Central memory CD4-positive, alpha-beta T cell (primary cell): ENCODE measurements around the gene ADH4.
"Not testable (repeated sequence)": the region's sequence is repeated elsewhere in the genome, so short reads cannot be mapped to it uniquely, and the experiment has no call there.

Experiments
- DNase-seq: peaks from one replicate; pipeline ENCODE4 v3.0.0; 2022

ADH4 gene

DNA sequence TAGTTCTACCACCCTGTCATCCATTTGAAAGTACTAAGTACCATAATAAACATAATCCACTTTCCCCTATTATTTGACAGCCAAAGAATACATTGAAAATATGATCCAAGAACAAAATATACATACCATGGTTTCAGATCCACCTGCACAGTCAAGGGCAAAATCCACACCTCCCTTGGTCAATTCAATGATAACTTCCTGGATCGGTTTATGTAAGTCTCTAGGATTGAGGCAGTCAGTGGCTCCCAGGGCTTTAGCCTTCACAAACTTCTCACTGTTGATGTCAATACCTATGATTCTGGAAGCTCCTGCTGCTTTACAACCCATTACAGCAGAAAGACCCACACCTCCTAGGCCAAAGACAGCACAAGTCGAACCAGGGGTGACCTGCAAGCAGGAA lies 12.7 kb downstream of the ADH4 start:
- no peak for DNase-seq

DNA sequence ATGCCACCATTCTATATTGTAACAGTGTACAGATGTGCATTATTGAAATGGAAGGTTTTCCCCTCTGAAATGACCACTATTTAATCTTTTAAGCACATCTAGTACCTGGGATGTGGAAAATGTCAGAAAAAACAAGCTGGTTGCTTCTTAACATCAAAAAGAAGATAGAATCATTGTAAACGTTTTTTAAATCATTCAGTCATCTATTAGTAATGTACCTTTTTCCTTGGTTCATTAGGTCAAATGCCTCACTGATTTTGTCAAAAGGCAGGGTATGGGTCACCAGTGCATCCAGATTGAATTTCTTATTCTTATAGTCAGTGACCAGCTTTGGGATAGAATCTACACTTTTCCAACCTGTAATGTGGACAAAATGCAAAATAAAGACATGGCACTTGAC lies 17.7 kb downstream of the ADH4 start:
- DNase-seq = no peak

DNA sequence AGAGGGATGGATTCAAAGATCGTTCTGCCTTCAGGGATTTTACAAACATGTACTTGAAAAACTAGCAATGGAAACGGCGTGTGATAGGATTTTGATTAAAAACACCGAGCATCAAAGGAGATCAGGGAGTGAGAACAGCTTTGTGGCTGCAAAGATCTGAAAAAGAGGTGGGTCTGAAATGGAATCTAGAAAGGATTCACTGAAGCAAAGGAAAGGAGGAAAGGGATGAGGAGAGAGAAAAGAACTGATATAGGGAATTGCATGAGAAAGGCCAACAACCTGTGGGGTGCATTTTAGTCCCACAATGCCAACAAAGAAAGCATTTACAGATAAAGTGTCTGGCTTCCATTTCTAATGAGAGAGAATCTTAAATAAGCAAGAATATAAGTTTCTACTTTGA lies 23.1 kb downstream of the ADH4 start:
- DNase-seq = no peak

DNA sequence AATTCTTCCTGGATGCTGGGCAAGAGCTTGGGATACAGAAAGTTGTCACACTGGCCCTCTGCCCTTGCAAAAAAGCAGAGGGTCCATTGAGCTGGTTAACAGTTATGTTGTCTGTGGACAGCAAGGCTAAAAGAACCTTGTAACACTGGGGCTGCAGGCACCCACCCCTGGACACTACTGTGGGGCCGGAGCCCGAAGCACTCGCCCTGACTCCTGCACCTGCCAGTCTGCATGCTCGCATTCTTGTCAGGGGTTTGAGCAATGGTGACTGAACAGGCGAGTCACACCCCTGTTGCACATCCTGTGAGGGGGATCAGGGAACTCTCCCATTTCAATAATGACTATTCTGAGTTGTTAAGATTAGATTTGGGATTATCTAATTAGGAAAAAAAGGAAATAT lies 23.6 kb downstream of the ADH4 start:
- no peak for DNase-seq

DNA sequence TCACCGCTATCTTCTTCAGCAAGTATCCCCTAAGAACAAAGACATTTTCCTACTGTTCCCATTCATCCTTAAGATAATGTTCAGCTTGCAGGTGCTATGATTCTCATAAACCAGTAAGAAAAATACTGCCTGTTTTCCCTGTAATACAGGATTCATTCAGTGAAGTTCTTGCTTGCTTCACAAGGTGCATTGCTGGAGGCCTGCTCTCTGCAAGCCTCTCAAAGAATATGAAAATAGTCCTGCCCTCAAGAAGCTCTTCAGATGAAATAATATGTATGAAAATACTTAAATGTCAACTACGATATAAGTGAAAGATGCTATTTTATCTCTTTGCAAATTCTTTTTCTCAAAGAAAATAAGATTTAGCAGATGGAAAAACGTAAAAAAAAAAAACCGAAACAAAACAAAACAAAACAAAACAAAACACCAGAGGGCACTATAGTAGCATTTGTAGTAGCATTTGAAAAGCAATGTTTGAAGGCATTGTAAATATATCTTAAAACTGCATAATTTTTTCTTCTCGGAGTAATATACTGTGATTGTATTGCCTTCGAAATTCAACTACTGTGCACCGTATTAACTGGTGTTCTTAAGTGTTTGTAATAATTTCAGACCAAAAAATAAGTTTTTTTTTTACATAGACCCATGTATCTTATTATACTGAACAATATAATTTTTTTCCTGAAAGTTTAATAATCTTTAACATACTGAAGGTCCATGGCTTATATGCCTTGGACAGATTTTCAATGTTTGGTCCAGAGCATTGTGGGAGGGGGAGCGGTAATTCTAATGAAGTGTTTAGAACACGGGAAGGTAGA lies 26.0 kb downstream of the ADH4 start:
- DNase-seq = peak; percentile 3

DNA sequence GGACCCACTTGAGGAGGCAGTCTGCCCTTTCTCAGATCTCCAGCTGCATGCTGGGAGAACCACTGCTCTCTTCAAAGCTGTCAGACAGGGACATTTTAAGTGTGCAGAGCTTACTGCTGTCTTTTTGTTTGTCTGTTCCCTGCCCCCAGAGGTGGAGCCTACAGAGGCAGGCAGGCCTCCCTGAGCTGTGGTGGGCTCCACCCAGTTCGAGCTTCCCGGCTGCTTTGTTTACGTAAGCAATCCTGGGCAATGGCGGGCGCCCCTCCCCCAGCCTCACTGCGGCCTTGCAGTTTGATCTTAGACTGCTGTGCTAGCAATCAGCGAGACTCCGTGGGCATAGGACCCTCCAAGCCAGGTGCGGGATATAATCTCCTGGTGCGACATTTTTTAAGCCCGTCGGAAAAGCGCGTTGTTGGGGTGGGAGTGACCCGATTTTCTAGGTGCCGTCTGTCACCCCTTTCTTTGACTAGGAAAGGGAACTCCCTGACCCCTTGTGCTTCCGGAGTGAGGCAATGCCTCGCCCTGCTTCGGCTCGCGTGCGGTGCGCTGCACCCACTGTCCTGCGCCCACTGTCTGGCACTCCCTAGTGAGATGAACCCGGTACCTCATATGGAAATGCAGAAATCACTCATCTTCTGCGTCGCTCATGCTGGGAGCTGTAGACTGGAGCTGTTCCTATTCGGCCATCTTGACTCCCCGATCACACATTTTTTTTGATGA lies 26.8 kb downstream of the ADH4 start:
- not testable (repeated sequence) for DNase-seq

DNA sequence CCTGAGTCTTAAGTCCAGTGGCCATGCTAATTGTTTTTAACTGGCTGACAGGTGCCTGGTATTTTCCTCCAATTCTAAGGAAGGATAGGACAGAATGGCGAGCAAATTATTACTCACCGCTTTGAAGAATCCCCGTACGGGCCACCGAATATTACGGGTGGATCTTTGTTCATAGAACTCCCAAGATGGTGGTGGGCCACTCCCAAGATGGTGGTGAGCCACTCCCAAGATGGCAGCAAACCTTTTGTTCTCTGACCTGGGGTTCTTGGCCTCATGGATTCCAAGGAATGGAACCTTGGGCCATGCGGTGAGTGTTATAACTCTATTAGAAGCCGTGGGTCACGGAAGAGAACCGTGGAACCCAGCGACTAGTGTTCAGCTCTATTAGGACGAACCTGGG lies 34.8 kb downstream of the ADH4 start:
- DNase-seq = not testable (repeated sequence)

DNA sequence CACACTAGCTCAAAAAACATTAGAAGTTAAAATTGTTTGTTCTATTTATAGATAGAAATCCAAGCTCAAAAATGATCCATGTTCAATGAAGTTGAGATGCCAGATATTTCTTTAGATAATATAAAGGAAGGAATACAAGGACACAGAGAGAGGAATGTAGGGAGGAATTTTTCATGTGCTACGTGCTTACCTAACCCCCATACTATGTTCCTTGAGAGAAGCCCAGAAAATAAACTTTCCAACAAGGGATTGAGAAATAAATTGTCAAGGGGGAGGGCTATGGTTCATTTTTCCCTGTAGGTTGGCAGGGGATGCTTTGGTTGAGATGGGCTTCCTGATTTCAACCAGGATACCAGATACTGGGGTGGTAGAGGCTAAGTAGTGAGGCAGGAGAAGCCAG lies 39.9 kb downstream of the ADH4 start:
- DNase-seq = no peak

DNA sequence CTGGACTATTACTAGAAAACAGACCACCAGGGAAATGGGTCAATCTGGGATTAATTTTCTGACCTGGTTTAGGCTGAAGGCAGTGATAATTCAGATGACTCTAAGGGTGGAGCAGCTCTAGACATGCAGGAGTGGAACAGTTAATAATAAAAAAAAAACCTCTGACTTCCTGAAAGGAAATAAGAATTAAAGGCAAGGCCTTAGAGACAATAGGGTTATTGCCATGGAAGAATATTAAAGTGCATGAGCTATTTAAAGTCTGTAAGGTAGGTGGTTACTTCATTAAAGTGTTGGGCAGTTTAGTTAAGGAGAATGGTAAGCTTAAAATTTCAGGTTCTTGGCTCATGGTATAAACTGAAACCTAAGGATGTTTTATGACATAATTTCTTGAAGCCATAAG lies 40.9 kb downstream of the ADH4 start:
- no peak for DNase-seq

DNA sequence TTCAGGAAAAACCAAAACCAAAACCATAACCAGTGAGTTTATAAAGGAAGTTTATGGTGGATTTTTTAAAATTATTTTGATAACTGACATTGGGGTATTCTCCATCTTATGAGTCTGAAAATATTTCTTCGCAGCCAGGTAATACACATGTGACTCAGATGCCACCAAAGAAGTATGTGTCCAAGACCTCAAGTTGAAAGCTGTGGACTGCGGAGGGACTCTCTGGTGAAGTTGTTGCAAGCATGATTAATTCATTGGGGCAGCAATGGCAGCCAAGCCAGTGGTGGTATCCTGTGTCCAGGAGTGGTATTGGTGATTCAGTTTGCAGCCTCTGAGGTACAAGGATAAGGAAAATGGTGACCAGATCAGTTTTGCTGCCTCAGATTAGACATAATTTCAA lies 41.5 kb downstream of the ADH4 start:
- no peak for DNase-seq

DNA sequence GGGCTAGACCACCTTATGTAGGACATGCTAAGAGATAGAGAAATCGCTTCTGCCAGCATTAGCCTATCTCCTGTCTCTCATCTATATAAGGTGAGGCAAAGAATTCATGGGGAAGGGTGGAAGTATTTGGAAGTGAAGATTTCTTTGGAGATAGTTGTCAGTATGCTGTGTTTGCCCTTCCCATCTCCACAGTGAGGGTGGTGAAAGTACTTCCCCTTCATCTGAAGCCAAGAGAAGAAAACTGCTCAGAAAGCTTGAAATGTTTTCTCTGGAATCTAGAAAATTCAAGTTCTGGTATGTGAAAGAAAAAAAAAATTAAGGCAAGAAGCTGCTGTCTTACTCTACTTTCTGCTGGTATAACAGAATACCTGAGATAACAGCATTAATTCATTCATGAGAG lies 43.2 kb downstream of the ADH4 start:
- no peak for DNase-seq

DNA sequence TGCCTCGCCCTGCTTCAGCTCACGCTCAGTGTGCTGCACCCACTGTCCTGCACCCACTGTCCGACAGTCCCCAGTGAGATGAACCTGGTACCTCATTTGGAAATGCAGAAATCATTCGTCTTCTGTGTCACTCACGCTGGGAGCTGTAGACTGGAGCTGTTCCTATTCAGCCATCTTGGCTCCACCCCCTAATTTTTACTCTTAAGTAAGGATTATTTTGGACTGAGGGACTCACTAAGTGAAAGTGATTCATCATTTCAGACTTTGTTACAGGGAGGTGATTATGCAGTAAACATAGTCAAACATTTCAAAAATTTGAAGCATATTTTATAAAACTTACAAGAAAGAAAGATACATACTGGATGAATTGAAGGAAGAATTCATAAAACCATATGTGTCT lies 44.3 kb downstream of the ADH4 start:
- not testable (repeated sequence) for DNase-seq

DNA sequence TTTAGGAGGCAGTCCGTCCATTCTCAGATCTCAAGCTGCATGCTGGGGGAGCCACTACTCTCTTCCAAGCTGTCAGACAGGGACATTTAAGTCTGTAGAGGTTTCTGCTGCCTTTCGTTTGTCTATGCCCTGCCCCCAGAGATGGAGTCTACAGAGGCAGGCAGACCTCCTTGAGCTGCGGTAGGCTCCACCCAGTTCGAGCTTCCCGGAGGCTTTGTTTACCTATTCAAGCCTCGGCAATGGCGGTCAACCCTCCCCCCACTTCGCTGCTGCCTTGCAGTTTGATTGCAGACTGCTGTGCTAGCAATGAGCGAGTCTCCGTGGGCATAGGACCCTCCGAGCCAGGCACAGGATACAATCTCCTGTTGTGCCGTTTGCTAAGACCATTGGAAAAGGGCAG lies 44.8 kb downstream of the ADH4 start:
- DNase-seq = no peak

DNA sequence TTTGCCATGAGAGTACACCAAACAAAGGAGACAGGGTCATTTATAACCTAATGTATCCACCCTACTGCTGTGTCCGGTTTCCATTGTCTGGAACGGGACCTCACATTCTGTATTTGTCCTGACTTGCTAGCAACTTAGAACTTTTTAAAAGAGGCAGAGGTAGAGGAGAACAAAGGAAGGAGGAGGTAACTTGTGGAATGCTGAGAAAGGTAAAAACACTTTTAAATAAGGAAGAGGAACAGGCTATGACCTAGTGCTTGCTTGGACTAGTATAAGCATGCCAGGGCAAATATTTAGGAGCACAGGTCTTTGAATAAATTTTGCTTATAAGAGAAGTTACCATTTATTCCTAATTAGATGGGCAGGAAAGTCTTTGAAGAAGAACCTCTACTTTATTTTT lies 52.3 kb downstream of the ADH4 start:
- DNase-seq = not testable (repeated sequence)

DNA sequence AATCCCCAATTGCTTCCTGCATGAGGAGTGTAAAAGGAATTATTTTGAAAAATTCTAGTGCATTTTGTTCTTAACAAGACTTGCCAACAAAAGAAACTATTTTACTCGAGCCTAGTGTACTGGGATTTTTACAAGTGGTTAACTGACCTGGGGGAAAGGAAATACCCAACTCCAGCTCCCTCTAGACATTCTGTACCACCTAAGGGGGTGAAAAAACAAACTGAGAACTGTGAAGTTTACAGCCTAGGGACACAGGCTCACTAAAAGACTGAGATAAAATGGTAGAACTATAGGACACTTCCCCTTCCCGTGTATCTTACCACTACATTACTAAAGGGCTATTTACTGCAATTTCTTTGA lies 52.9 kb downstream of the ADH4 start:
- DNase-seq = no peak

DNA sequence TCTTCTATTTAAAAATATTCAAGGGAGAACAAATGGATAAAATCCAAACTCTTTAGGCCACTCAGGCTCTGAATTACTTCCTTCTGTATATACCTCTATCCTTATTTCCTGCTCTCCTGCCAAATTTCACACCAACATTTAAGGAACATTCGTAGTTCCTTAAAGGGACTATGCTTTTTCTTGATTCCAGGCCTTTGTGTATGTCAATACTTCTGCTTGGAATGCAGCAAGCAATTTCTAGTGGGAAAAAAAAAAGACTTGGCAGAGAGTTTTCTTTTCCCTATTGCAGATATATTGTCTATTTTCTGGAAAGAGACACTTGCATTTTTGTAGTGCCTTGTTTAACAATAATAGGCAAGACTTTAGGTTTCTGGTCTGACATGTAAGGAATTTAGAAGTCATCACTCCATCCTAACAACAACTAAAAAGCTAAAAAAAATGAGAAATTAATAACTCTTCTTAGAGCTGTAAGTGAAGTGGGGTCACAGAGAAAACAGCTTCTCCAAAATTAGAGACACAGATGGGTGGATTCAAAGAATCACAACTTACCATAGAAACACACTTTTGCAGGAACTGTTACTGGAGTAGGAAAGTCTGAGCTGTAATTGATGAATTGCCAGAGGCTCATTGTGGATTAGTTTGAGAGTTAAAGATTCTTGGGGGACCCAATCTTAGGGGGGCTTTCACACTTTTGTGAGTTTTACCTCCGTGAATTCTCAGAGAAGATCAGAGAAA lies 53.4 kb downstream of the ADH4 start:
- DNase-seq = no peak

DNA sequence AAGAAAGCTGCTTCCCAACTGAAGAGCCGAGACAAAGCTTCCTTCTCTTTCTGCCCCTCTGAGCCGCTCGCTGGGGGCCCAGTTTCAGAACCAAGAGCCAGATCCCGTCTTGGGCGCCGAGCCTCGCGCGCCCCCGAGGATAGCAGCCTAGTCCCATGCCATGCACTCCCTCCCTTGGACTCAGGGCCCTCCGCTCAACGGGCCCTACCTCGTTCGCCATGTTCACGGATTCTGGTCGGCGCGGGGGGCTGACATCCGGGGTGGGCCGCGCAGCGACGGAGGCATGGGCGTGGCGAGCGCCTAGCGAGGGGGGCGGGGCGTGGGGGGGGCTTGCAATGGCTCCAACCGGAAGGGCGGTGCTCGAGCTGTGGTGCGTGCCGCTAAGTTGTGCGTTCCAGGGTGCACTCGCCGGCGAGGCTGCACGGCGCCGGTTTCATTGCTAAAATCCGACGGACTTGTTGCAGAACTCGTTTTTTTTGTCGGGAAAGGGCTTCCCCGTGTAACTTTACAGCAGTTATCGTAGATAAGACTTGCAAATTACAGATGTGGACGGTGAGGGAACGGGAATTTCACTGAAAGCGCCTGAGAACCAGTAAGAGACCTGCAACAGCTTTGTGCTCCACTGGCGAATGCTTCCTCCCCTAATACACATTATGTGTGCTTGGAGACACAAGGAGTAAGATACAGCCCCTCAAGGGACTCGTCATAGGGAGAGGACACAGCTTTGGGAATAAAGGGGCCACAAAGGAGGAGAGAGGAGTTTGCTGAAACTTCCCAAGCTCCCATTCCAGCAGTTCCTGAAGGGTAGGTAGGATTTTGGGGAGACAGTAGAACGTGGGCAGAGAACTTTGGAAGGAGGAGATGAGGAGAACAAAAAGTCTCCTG lies 55.4 kb downstream of the ADH4 start, which contains the start of gene ADH5:
ADH5 (minus strand) TSS at position 308 of the 885 bp plus-strand sequence; CDS start at position 220, 88 bp downstream.
- DNase-seq = peak; percentile 82

DNA sequence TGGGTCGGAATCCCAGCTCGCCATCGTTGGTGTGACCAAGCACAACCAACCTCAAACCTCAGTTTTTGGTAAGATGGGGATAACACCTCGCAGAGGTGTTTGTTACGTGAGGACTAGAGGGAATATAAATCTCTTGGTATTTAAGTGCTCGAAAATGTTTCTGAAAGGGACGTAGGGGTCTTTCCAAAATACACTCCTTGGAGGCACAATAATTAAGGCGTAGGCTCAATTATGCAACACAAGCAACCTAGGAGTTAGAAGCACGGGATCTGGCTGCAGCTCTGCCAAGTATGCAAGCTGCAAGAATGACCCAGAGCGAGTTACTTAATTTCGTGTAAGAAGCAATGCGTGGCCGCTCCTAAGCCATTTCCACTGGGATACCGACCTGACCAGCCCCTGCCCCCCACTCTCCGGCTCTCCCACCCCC lies 56.1 kb downstream of the ADH4 start:
- peak; percentile 3 for DNase-seq

DNA sequence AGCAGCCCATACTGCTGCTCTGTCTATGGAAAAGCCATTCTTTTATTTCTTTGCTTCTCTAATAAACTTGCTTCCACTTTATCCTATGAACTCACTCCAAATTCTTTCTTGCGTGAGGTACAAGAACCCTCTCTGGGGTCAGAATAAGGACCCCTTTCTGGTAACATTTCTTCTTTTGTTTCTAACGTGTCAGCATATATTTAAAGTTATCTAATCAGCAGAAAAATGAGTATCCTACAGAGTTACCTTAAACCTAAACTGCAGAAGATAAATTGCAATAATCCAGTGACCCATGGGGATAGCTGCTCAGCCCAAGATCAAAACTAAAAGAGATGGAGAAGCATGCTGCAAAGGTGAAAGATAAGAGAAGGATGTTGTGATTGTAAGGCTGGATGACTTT lies 59.5 kb downstream of the ADH4 start:
- DNase-seq = no peak

DNA sequence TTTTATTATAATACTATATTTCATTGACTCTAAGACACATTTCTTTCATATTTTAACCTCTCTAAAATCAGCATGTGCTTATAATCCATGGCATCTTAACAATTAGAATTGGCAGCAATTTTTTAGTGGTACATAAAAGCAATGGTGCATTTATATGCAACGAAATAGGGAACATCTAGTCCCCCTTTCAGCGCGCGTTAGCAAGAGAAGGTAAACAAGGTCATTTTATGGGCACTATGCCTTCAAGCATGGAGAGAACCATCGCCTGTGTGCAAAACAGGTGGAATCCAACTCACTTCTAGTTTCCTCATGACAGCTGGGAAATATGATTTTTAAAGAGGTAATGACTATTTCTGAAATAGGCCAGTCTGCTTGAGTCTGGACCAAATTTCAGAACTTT lies 61.9 kb downstream of the ADH4 start:
- no peak for DNase-seq

DNA sequence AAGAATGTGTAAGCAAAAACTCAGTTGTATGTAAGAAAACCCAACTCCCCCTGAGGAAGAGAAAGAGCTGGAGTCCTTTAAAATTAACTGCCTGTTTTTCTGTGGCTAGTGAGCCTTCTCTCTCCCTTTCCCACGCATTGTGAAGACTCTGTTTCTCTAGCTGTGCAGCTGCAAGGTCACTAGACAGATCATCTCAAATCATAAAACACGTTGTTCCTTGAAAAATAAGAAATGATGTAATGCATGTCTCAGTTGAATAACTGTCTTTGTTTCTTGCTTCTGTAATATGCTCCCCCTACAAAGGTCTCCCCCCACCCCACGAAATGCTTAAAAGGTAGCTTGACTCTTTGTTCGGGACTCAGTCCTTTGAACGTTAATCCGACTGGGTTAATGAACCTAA lies 63.2 kb downstream of the ADH4 start:
- not testable (repeated sequence) for DNase-seq

DNA sequence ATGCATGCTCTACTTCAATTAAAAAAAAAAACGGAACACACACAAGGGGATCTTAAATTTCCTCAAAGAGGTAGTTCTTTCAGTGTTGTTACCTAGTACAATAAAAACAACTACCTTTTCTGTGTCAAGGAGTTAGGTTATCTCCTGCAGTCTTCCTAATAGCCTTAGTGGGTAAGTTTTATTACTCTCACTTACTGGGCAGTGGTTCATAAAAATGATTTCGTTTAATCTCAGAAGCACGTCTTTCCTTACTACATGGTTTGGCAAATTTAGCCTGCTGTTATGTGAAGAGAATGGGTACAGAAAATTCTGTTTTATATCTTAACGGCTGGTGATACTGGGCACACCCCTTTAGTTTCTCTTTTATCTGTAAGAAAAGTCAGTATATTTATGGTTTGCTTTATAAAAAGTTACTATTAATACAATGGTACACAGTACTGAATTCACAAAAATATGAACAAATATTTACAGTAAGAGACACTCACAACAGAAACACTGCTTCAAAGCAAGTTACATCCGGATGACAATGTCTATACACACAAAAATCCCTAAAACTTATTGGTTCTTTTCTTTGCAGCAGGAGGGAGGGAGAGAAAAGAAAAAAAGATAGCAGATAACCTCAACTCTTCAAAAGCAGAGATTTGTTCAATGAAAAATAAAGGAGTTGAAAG lies 64.3 kb downstream of the ADH4 start:
- DNase-seq = no peak
